CD14-positive monocyte (primary cell): ENCODE data around the gene CHRDL2. TPM values are rescaled to one million over a fixed set of nuclear protein-coding genes. Genes with fewer than 3 reads are reported as not detected.

ENCODE experiments used
- DNase-seq, 3 donors: peaks; one replicate each; pipeline ENCODE4 v3.0.0-alpha.2; 2011 to 2022
- H2AFZ ChIP-seq: 2 replicates; pipeline ENCODE4 v1.6.0; 2012; ENCODE audit warnings: mild to moderate bottlenecking, low read depth, low read length, inconsistent platforms; ENCODE audit not compliant: insufficient read depth, poor library complexity, severe bottlenecking
- H3K27ac ChIP-seq, 2 donors: 1 replicate in 1 of 2; 2 replicates in 1 of 2; pipeline ENCODE4 v1.5.1; 2012 to 2013; ENCODE audit warnings: low read length in 2 of 2, control low read depth in 1 of 2, inconsistent platforms in 1 of 2, low read depth in 1 of 2, mild to moderate bottlenecking in 1 of 2
- H3K27me3 ChIP-seq, 2 donors: one replicate each; pipeline versions ENCODE4 v1.6.0 to v1.6.1; 2011 to 2013; ENCODE audit warnings: low read length in 2 of 2; ENCODE audit not compliant: control insufficient read depth in 2 of 2, insufficient read depth in 2 of 2
- H3K36me3 ChIP-seq, 2 donors: replicated peaks in 1 of 2; 1 replicate in 1 of 2; 2 replicates in 1 of 2; pipeline versions ENCODE4 v1.5.1 to v1.6.1; 2012 to 2013; ENCODE audit warnings: low read length in 2 of 2, control low read depth in 1 of 2, inconsistent platforms in 1 of 2, mild to moderate bottlenecking in 1 of 2; ENCODE audit not compliant: insufficient read depth in 2 of 2, control insufficient read depth in 1 of 2
- H3K4me1 ChIP-seq, 2 donors: 1 replicate in 1 of 2; 2 replicates in 1 of 2; pipeline versions ENCODE4 v1.5.1 to v1.6.1; 2012 to 2013; ENCODE audit warnings: low read length in 2 of 2, control low read depth in 1 of 2, inconsistent platforms in 1 of 2, mild to moderate bottlenecking in 1 of 2, moderate library complexity in 1 of 2; ENCODE audit not compliant: insufficient read depth in 2 of 2, control insufficient read depth in 1 of 2
- H3K4me2 ChIP-seq: replicated peaks from 2 replicates; pipeline ENCODE3; 2012; ENCODE audit warnings: low read length, moderate library complexity, mild to moderate bottlenecking; ENCODE audit not compliant: poor library complexity, severe bottlenecking; ENCODE audit errors: extremely low read depth
- H3K4me3 ChIP-seq, 3 experiments: fragments of 200-600 bp in 1 of 3; sonication (generic) in 1 of 3; replicated peaks in 1 of 3; 1 replicate in 2 of 3; 2 replicates in 1 of 3; pipeline ENCODE4 v1.5.1; 2011 to 2013; ENCODE audit warnings: low read length in 3 of 3, mild to moderate bottlenecking in 3 of 3, control low read depth in 2 of 3, low read depth in 2 of 3, inconsistent platforms in 1 of 3, moderate library complexity in 1 of 3
- H3K79me2 ChIP-seq: 2 replicates; pipeline ENCODE4 v1.6.0; 2012; ENCODE audit warnings: mild to moderate bottlenecking, control low read depth, inconsistent platforms, low read length, moderate library complexity; ENCODE audit not compliant: insufficient read depth
- H3K9ac ChIP-seq: 2 replicates; pipeline ENCODE4 v1.6.0; 2017; ENCODE audit warnings: low read length, mild to moderate bottlenecking; ENCODE audit not compliant: insufficient read depth, poor library complexity, severe bottlenecking
- H3K9me3 ChIP-seq, 2 donors: replicated peaks in 1 of 2; 1 replicate in 1 of 2; 2 replicates in 1 of 2; pipeline versions ENCODE4 v1.5.1 to v1.6.1; 2012 to 2013; ENCODE audit warnings: low read length in 2 of 2, control low read depth in 1 of 2; ENCODE audit not compliant: control insufficient read depth in 1 of 2, insufficient read depth in 1 of 2
- H4K20me1 ChIP-seq: 2 replicates; pipeline ENCODE4 v1.6.0; 2012; ENCODE audit warnings: mild to moderate bottlenecking, low read length, control low read depth, moderate library complexity; ENCODE audit not compliant: insufficient read depth
- H3K27ac Mint-ChIP-seq, 7 donors: one replicate each; pipeline ENCODE4 v1.8.0; 2020; ENCODE audit warnings: mild to moderate bottlenecking in 7 of 7, mixed read lengths in 7 of 7, moderate library complexity in 6 of 7, inconsistent platforms in 2 of 7
- H3K27me3 Mint-ChIP-seq, 3 donors: one replicate each; pipeline ENCODE4 v1.8.0; 2021 to 2022; ENCODE audit warnings: low read depth in 3 of 3, mild to moderate bottlenecking in 3 of 3, mixed read lengths in 3 of 3, moderate library complexity in 3 of 3, inconsistent platforms in 1 of 3
- H3K36me3 Mint-ChIP-seq, 2 donors: one replicate each; pipeline ENCODE4 v1.8.0; 2020; ENCODE audit warnings: mixed read lengths in 2 of 2, inconsistent platforms in 1 of 2, mild to moderate bottlenecking in 1 of 2
- H3K4me1 Mint-ChIP-seq: one replicate; pipeline ENCODE4 v1.8.0; 2020; ENCODE audit warnings: mild to moderate bottlenecking, mixed read lengths
- H3K4me3 Mint-ChIP-seq, 2 donors: one replicate each; pipeline ENCODE4 v1.8.0; 2020; ENCODE audit warnings: mild to moderate bottlenecking in 2 of 2, mixed read lengths in 2 of 2, moderate library complexity in 1 of 2
- H3K9me3 Mint-ChIP-seq, 7 donors: one replicate each; pipeline ENCODE4 v1.8.0; 2020 to 2022; ENCODE audit warnings: mixed read lengths in 7 of 7, mild to moderate bottlenecking in 6 of 7, moderate library complexity in 6 of 7, inconsistent platforms in 2 of 7
- WGBS: methylation state at CpG from one replicate; pipeline ENCODE4 v1.1.5; 2013; ENCODE audit warnings: missing lambda C conversion rate; ENCODE audit not compliant: insufficient coverage; 5-methylcytosine and 5-hydroxymethylcytosine counted together
- intact Hi-C, 2 donors: fragments of 100-400 bp; cut with micrococcal nuclease; formaldehyde crosslinking; loops; one replicate each; pipeline versions ENCODE4 v1.15.0 to v1.15.1; 2023
- polyA plus RNA-seq, 3 donors: library from polyadenylated mRNA; depleted of rRNA in 1 of 3; unstranded in 2 of 3; stranded (reverse) in 1 of 3; fragments of 300-500 nt in 2 of 3; fragments of >200 nt in 1 of 3; fragmentation: Illumina TruSeq in 2 of 3; gene quantifications; 1 replicate in 2 of 3; 2 replicates in 1 of 3; pipeline ENCODE4 v1.2.3, GENCODE V29; 2012 to 2021
- TF ChIP-seq, protein P1 (sequence below): fragments of 200-600 bp; IDR thresholded peaks from one replicate; pipeline ENCODE4 v1.8.0; 2022; ENCODE audit warnings: antibody characterized with exemption, mild to moderate bottlenecking

Gene CHRDL2
- polyA plus RNA-seq, 3 donors, result not detected

DNA sequence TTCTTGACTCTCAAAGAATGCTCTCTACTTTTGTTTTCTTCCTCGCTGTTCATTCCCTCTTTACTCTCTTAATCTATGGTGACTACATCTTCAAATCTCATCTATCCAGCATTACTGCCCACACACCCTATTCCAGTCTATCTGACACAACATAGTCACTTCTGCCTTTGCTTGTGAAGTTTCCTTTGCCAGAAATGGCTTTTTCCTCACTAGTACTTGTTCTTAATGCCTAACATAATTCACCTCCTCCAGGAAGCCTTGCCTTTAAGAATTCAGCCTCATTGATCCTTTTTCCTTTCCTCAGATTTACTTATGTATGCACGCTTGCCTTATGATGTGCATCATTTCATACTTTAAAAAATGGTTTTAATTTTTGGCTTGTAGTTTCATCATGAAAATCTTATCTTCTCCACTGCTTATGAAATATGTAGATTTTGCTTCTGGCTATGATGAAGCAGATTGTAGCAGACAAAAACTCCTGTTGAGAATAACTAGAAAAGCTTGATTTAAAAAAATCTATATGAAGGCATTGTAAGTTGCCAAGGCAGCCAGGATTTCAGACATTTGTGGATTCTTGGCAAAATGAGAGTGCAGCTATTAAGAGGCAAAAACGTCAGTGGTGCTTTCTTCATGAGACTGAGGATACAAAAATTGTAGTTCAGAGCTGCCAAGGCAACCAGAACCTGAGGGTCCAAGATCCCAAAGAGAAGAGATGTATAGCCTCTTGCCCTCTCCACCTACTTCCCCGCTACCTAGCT is 49.2 kb upstream of the CHRDL2 start:
- WGBS, result 100% methylated on average over 2 of the region's 4 CpGs
- Histone ChIP-seq H4K20me1 (peaks cover 87% of the 10 kb centered on the region), H2AFZ (no peak overlapping the region), H3K4me1 (peaks cover 48 to 72% of the 10 kb centered on the region in 2 donors), H3K9ac (no peak overlapping the region), H3K79me2 (peaks cover 81% of the 10 kb centered on the region), H3K27ac (no peak overlapping the region), H3K4me3 (no peak overlapping the region), H3K4me2 (no peak overlapping the region), H3K36me3 (no peaks in the 10 kb centered on the region), H3K9me3 (no peaks in the 10 kb centered on the region), H3K27me3 (no peaks in the 10 kb centered on the region)
- no peaks in the 10 kb centered on the region for H3K27me3 Mint-ChIP-seq
- intact Hi-C loops, result loop anchor here (5.0 kb wide), 1 partner anchor 33 kb away; the partner anchor contains the start of gene RNF169 (in 2 of the 2)
- H3K27ac Mint-ChIP-seq, result no peak overlapping the region
- no peak overlapping the region for H3K4me3 Mint-ChIP-seq
- peaks cover 41% of the 10 kb centered on the region for H3K4me1 Mint-ChIP-seq
- H3K36me3 Mint-ChIP-seq, result peaks cover 9 to 13% of the 10 kb centered on the region in 2 donors
- TF ChIP-seq, protein P1, sequence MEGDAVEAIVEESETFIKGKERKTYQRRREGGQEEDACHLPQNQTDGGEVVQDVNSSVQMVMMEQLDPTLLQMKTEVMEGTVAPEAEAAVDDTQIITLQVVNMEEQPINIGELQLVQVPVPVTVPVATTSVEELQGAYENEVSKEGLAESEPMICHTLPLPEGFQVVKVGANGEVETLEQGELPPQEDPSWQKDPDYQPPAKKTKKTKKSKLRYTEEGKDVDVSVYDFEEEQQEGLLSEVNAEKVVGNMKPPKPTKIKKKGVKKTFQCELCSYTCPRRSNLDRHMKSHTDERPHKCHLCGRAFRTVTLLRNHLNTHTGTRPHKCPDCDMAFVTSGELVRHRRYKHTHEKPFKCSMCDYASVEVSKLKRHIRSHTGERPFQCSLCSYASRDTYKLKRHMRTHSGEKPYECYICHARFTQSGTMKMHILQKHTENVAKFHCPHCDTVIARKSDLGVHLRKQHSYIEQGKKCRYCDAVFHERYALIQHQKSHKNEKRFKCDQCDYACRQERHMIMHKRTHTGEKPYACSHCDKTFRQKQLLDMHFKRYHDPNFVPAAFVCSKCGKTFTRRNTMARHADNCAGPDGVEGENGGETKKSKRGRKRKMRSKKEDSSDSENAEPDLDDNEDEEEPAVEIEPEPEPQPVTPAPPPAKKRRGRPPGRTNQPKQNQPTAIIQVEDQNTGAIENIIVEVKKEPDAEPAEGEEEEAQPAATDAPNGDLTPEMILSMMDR, result no peak
- H3K9me3 Mint-ChIP-seq, result no peaks in the 10 kb centered on the region
- DNase-seq, result no peak

DNA sequence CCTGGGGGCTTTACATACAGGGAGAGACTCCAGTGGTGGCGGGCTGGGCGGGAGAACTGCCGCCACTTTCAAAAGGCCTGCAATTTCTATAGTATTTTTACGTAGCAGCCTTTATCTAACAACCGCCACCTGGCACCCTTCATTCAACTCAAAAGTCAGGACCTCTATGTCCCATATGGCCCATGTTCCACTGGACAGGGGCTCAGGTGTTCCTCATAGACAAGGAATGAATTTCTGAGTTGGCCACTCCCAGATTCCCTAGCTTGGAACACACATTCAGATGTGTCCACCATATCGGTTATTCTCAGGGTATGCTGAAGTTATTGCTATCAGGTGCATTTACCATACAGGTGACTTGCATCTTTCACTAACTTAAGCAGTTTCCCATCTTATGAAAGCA is 47.4 kb upstream of the CHRDL2 start:
- Histone ChIP-seq H3K4me1 (peaks cover 35 to 56% of the 10 kb centered on the region in 2 donors), H3K36me3 (no peaks in the 10 kb centered on the region)
- 100% methylated on average over 4 of the region's 6 CpGs for WGBS

More for the DNA sequence above, 47.4 kb upstream of the CHRDL2 start:
- Histone ChIP-seq H3K9me3 (no peaks in the 10 kb centered on the region), H3K27me3 (no peaks in the 10 kb centered on the region), H3K9ac (no peak overlapping the region), H3K4me2 (no peak overlapping the region), H4K20me1 (peaks cover 98% of the 10 kb centered on the region), H3K4me3 (no peak overlapping the region), H3K79me2 (peaks cover 86% of the 10 kb centered on the region), H3K27ac (no peak overlapping the region), H2AFZ (no peak overlapping the region)
- H3K27ac Mint-ChIP-seq, result no peak overlapping the region
- no peaks in the 10 kb centered on the region for H3K9me3 Mint-ChIP-seq
- H3K27me3 Mint-ChIP-seq, result no peaks in the 10 kb centered on the region
- intact Hi-C loops, result no loop called here
- peaks cover 13 to 14% of the 10 kb centered on the region in 2 donors for H3K36me3 Mint-ChIP-seq
- DNase-seq, result no peak
- H3K4me3 Mint-ChIP-seq, result no peak overlapping the region
- H3K4me1 Mint-ChIP-seq, result peaks cover 37% of the 10 kb centered on the region
- TF ChIP-seq, protein P1, result no peak
